ENCODE measurements around the gene LIX1L.
A peak's percentile ranks its signal among the peaks of the same experiment; 100 is the strongest.

LIX1L gene

GRCh38 chr1:145957443-145958319, at the start of gene LIX1L:
Gene LIX1L (minus strand): TSS chr1:145958017. CDS start chr1:145957927, 90 bp downstream.
- DNase-seq, result peak; percentile 97

- DNase-seq, result no peak
These were observed 43.9 kb upstream of the LIX1L start for GRCh38 chr1:146001709-146002108.

GRCh38 chr1:145999321-146000024, 41.7 kb upstream of the LIX1L start:
- peak; percentile 66 for DNase-seq

DNA sequence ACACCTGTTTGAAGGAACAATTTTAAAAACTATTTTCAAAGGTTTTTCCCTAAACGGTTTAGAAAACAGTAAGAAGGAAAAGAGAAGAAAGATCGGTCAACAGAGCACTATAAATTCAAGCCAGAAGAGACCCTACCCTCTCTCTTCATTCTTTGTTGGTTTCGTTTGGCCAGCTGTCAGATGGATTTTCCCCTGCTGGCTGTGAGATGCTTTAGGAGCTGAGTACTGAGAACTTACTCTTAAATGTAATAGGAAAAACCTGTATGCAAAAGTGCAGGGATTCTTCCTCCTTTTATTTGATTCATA, 39.9 kb upstream of the LIX1L start:
- DNase-seq, result no peak

- no peak for DNase-seq
These were observed 39.4 kb upstream of the LIX1L start for GRCh38 chr1:145997016-145997717.

GRCh38 chr1:145996433-145997015, 38.7 kb upstream of the LIX1L start, which contains the start of gene TXNIP:
Gene TXNIP (minus strand): TSS chr1:145996579. CDS start chr1:145996266, 313 bp downstream.
- DNase-seq, result peak; percentile 99

- no peak for DNase-seq
These were observed 38.2 kb upstream of the LIX1L start for GRCh38 chr1:145995964-145996432.

GRCh38 chr1:145995148-145995881, 37.5 kb upstream of the LIX1L start:
- no peak for DNase-seq

DNA sequence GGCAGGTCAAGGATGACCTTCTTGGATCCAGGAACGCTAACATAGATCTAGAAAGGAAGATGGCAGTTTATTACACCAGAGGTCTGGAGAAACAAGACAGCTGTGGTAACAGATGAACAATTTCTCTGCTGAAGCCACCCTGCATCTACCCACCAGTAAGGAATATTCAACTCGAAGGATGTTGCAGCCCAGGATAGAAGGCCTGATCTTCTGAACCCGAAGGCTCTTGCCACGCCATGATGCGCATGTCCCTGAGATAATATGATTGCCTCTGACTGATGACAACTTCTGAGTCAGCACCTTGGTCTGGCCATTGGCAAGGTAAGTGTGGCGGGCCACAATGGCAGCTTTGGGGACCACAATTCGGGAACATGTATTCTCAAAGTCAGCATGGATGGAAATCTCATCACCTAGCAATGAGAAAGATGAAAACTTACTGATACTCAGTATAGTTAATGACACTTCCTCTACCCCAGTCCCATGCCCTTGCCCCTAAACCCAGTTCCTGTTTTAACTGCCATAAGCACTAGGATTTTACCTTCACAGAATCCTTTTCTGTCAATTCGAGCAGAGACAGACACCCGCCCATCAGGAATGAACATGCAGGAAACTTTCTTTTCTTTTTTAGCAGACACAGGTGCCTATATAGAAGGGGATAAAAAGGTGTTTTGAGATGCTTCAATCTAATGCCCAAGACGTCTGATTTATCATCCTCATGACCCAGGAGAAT, 36.7 kb upstream of the LIX1L start:
- no peak for DNase-seq

DNA sequence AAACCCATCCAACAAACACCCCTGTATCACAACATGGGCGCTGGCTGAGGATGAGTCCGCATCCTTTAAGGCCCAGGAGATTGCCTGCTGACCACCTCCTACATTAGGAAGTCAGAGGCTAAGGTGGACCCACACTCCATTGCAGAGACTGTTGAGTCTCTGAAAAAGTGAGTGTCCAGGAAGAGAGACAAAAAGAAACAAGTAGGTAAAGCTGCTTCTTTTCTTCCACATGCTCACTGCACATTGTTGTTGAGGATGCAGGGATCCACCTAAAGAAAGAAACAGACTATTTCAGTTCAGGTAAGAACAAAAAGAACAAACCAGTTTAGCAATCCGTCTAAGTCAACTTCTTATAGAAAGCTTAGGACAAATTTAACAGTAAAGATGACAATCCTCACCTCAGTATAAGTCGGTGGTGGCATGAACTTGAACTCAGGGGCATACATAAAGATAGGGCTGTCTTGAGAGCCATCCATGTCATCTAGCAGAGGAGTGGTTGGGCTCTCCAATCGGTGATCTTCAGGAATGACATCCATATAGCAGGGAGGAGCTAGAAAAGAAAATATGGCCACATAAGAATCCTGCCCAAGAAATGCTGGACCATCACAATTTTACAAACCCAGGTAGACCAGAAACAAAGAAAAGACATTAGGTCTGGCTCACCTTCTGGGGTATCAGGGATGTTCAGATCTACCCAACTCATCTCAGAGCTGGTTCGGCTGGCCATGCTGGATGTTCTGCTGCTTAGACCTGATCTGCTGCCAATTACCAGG, 36.0 kb upstream of the LIX1L start:
- DNase-seq, result no peak

DNA sequence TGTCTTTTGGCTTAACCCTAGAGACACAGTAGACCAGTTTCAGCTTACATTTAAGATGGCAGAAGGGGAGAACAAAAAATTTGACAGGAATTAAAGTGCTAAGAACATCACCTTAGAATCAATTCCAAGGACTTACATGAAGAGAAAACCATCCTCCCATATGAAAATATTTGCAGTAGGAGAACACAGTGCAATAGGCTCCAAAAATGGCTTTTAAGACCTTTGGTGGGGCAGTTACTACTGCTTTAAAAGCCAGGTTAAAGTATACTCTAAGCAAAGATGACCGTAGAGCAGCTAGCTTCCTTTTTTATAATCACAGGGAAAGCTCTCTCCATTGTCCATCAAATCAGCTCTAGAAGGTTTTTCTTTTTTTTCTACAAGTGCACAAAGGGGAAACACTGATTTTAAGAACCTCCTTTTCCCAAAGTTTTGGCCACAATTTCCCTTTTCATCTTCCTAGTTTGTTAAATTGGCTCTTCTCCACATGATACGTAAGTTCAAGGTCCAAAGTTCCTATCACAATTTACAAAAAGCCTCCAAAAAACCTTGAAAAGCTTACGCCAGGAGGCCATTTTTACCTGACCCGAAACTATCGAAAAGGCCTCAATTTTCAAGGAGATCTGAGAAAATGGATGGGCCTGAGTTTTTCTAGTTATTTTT, 35.3 kb upstream of the LIX1L start:
- no peak for DNase-seq

DNA sequence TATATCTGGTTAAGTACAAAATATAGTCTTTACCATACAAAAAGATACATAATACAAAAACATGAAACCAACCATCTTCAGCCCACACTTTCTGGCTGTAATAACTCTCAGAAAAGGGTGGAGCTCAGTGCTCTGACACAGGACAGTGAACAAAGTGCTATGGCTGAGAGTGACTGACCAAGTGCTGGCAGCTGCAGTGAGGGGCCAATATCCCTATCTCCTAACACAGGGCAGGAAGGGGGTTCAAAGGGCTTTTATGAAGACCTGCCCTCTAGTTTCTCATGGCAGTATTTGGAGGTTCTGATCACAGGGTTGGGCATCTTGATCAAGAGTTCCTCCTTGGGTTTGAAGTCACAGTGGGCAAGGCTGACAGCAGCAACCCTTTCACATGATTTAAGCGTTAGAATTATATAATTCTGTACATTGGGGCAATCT, 34.7 kb upstream of the LIX1L start:
- no peak for DNase-seq

GRCh38 chr1:145991735-145992412, 34.1 kb upstream of the LIX1L start:
- DNase-seq, result no peak

DNA sequence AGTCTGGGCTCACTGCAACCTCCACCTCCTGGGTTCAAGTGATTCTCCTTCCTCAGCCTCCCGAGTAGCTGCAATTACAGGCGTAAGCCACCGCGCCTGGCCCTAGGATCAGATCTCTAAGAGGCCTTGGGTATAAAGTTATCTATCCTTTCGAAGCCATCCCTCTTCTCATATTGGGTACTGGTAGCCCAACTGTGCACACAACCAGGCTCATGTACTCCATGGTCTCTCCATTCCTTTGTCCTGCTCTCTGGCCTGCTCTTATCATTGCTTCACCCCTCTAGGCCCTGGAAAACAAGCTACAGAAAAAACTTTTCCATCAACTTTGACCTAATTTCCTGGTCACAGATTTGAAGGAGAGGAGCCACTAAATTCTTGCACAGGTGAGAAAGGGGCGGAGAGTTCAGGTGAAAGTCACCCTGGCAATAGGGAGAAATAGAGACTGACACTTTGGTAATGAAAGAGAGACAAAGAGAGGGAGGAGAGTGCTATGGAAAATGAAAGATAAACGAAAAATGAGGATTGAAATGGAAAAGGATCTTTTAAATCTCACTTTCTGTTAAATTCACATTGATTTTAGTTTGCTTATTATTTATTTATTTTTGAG, 32.5 kb upstream of the LIX1L start:
- DNase-seq, result no peak

DNA sequence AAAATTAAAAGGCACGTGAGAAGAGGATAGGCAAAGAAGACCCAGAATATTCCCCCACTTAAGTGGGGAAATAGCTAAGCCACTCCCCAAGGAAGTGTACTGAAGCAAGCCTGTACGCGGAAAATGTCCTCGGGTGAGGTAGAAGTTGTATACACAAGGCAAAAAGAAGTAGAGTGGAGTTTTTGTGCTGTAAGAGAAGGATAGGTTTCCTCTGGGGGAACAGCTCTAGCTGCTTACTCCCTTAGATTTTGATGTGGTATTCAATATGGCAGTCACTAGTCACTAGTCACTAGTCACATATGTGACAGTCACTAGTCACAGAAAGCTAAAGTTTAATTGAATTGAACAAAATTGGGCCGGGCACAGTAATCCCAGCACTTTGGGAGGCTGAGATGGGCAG, 31.0 kb upstream of the LIX1L start:
- DNase-seq, result no peak

GRCh38 chr1:145987926-145988325, 30.1 kb upstream of the LIX1L start:
- no peak for DNase-seq

- DNase-seq, result no peak
These were observed 28.7 kb upstream of the LIX1L start for GRCh38 chr1:145986551-145986950.

- DNase-seq, result peak; percentile 25
These were observed 28.0 kb upstream of the LIX1L start for GRCh38 chr1:145985502-145986439.
